Lung microvascular endothelial cell (primary cell): ENCODE measurements around the gene GALNS. TPM values are rescaled to one million over a fixed set of nuclear protein-coding genes. Genes with fewer than 3 reads are reported as not detected.

ENCODE experiments used
- DNase-seq, 2 donors: peaks; one replicate each; pipeline versions ENCODE4 v3.0.0 to v3.0.0-alpha.2; 2010; ENCODE audit warnings: low read depth in 2 of 2
- total RNA-seq: library from RNA; depleted of rRNA; stranded (reverse); fragments of >200 nt; gene quantifications from 2 replicates; pipeline ENCODE4 v1.2.1, GENCODE V29; 2014

GALNS gene
- total RNA-seq, 1 donor from 2014 or later, result 17.1 TPM

- DNase-seq, result peak; percentile 69 to 84
These were observed 1.1 kb upstream of the GALNS start for GRCh38 chr16:88857728-88858339.

DNA sequence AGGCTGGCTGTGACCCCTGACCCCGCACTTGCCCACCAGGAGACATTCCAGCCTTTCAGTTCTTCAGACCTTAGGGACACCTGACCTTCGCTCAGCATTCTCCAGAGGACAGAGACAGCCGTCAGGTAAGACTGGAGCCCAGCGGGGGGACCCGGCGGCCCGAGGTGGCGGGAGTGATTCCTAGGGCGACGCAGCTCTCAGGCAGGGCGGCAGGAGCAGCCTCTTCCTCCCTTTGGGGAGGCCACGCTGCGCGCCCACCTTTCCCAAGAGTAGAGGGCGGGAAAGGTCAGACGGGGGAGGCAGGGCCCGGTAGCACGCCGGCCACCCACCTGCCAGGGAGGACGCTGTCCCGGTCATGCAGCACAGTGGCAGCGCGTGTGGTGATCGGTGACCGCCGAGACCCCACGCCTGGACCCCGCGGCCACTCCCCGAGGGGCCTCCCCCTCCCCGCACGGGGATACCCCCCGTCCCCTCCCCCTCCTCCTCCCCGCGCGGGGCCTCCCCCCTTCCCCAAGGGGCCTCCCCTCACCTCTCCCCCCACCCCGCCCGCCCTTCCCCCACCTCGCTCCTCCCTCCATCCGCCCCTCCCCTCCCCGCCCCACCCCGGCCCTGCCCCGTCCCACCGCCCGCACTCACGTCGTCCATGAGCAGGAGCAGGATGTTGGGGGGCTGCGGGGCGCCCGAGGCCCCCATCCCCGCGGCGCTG is 472 bp downstream of the GALNS start:
- peak in 1 of 2 donors; percentile 14 for DNase-seq

GRCh38 chr16:88855736-88856121 is 1.0 kb downstream of the GALNS start:
- no peak for DNase-seq

DNA sequence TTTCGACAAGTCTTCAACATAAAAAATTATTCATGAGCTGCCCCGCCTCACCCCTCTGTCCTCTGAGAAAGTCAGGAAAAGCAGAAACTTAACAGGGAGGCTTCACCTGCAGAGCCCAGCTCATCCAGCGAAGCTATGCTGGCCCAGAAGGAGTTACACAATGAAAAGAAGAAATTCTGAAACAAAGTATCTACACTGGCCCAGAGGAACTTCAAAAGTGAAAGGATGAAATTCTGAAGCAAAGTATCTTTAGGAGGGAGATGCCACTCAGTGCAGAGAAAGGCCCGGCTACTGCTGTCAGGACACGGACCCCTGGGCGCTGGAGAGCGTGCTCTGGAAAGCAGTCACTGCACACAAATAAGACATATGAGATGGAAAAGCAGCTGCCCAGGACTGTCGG is 1.6 kb downstream of the GALNS start:
- no peak for DNase-seq

GRCh38 chr16:88854306-88855111 is 2.2 kb downstream of the GALNS start:
- DNase-seq, result no peak

- DNase-seq, result no peak
These were observed 3.3 kb downstream of the GALNS start for GRCh38 chr16:88853325-88853941.

DNA sequence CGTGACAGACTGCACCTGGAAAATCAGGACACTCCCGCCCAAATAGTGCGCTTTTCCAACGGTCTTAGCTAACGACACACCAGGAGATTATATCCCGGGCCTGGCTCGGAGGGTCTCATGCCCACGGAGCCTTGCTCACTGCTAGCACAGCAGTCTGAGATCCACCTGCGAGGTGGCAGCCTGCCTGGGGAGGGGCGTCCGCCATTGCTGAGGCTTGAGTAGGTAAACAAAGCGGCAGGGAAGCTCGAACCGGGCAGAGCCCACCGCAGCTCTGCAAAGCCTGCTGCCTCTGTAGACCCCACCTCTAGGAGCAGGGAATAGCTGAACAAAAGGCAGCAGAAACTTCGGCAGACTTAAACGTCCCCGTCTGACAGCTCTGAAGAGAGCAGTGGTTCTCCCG is 5.1 kb downstream of the GALNS start:
- DNase-seq, result no peak

GRCh38 chr16:88850531-88851199 is 6.1 kb downstream of the GALNS start:
- no peak for DNase-seq

- no peak for DNase-seq
These were observed 8.2 kb downstream of the GALNS start for GRCh38 chr16:88848557-88848956.

GRCh38 chr16:88847654-88848053 is 9.1 kb downstream of the GALNS start:
- DNase-seq, result no peak

DNA sequence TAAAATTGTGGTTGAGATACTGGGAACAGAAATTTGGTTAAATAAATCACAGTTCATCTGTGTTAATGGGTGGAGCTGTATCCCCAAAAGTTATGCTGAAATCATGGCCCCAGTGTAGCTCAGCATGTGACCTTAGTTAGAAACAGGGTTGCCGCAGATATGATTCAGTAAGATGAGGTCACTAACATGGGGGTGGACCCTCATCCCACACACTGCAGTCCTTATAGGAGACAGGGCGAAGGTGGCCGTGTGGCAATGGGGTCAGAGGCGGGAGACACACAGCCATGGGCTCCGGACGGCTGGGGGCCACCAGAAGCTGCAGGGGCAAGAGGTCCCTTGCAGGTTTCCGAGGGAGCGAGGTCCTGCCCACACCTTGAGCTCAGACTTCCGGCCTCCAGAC is 10.7 kb downstream of the GALNS start:
- no peak for DNase-seq

DNA sequence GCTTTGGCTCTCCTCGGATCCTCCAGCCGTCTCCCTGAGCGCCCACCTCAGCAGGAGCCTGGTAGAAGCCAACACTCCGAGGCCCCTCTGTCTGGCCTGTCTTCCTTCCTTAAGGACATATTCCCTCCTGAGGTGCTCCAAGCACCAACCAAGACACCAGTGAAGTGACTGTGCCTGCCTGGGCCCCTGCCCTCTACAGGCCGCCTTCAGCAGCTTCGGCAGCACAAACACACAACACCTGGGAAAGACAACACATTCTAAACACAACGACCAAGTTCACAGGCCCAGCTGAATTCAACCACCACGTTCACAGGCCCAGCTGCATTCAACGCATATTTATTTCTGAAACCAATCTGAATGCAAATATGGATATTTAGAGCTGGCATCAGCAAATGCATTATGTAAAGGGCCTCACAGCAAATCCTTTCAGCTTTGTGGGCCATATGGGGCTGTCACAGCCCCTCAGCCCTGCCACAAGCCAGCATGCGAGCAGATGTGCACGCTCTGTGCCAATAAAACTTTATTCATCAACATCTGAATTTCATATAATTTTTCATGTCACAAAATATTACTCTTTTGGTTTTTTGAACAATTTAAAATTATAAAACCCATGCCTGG is 12.2 kb downstream of the GALNS start:
- no peak for DNase-seq

GRCh38 chr16:88843256-88843655 is 13.5 kb downstream of the GALNS start:
- DNase-seq, result no peak

DNA sequence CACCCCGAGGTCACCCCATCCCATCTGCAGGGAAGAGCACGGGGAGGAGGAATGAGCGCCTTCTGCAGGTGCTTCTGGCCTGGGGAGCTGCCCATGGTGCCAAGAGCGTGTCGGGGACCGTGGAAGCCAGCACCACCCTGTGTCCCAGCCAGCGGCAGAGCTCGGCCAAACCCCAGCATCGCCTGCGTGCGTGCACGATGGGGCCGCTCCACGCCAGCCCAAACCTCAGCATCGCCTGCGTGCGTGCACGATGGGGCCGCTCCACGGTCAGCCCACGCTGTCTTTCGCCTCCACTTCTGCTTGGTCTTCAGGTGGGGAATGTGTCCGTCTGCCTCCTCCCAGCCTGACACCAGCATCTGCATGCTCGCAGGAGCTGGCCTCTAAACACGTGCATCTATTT is 13.9 kb downstream of the GALNS start:
- no peak for DNase-seq

DNA sequence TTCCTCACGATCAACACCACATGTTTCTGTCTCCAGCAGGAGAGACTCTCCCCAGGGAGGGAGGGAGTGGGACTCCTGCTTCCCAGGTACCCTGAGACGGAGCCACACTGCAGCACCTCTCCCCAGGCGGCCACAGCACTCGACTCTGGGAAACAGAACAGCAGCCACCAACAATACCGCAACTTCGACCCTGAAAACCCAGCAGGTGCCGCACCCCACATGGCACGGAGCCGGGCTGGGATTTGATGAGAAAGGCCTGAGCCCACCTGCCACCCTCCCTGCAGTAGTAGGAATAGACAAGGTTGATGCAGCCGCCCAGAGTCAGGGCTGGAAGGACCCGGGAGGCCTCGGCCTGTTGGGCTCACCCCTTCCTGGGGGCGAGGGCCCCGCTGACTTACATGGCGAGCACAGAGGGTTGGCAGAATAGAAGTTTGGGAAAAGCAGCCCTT is 14.4 kb downstream of the GALNS start:
- DNase-seq, result no peak

DNA sequence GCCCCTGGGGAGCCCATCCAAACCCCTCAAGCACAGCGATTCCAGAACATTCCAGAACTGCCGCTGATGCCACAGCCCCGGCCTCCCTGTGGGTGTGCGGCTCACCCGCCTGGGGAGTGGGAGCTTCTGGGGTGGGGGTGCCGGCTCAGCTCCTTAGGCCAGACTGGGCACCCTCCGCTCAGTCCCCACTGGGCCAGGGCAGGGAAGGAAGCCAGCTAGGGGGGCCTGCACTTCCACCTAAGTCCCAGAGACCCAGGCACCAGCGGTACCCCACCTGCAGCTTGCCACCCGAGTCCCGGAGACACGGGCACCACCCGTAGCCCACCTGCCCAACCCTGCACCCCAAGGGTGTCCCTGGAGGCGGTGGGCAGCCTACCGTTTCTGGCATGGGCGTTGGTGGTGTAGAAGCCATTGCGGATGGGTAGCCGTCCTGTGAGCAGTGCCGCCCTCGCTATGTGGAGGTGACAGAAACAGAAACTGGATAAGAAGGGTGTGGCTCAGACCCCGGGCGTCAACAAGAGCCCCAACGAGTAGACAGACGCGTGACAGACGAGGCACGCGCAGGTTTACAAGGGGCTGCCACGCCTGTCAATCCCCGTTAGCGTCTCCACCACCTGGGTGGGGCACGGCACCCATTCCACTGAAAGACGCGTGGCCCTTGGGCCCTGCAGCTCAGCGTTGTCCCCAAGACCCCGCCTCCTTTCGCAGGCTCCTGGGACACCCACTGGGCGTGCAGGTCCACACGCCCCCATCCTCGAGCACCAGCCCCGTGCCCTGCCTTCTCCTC is 15.0 kb downstream of the GALNS start:
- no peak for DNase-seq

- DNase-seq, result no peak
These were observed 16.0 kb downstream of the GALNS start for GRCh38 chr16:88840600-88841215.

GRCh38 chr16:88839745-88840599 is 16.8 kb downstream of the GALNS start:
- no peak for DNase-seq

GRCh38 chr16:88839026-88839529 is 17.7 kb downstream of the GALNS start:
- no peak for DNase-seq
